Muscle of leg (tissue), 11 donors: ENCODE data around the gene USP36. TPM values are rescaled to one million over a fixed set of nuclear protein-coding genes. Genes with fewer than 3 reads are reported as not detected.

Experiments
- DNase-seq: peaks from one replicate; pipeline ENCODE4 v3.0.0; 2013
- H3K27ac ChIP-seq: one replicate; pipeline ENCODE4 v1.5.1; 2013; ENCODE audit warnings: mild to moderate bottlenecking, low read length, control low read depth
- H3K27me3 ChIP-seq: one replicate; pipeline ENCODE4 v1.6.1; 2013; ENCODE audit warnings: low read length; ENCODE audit not compliant: control insufficient read depth, insufficient read depth
- H3K36me3 ChIP-seq: one replicate; pipeline ENCODE4 v1.6.1; 2013; ENCODE audit warnings: low read length; ENCODE audit not compliant: control insufficient read depth, insufficient read depth
- H3K4me1 ChIP-seq: one replicate; pipeline ENCODE4 v1.6.1; 2013; ENCODE audit warnings: low read length; ENCODE audit not compliant: control insufficient read depth, insufficient read depth
- H3K4me3 ChIP-seq: one replicate; pipeline ENCODE4 v1.5.1; 2013; ENCODE audit warnings: low read length, control low read depth
- H3K9me3 ChIP-seq: replicated peaks from 2 replicates; pipeline ENCODE4 v1.6.1; 2013; ENCODE audit warnings: low read depth, low read length; ENCODE audit not compliant: control insufficient read depth
- WGBS: methylation state at CpG from one replicate; pipeline ENCODE4 v1.1.5; 2013; ENCODE audit warnings: missing lambda C conversion rate; ENCODE audit not compliant: insufficient coverage; 5-methylcytosine and 5-hydroxymethylcytosine counted together
- polyA plus RNA-seq, 8 donors: library from polyadenylated mRNA; unstranded; fragments of 120-200 nt; gene quantifications; one replicate each; pipeline versions ENCODE4 v1.2.1 to v1.2.3, GENCODE V29; 2013; ENCODE audit warnings: inconsistent platforms in 1 of 8, low replicate concordance in 1 of 8; ENCODE audit not compliant: insufficient read length in 8 of 8, insufficient read depth in 1 of 8
- total RNA-seq: library from RNA; stranded (reverse); fragments of 120-200 nt; gene quantifications from one replicate; pipeline ENCODE4 v1.2.4, GENCODE V29; 2013

Gene USP36
- total and polyA plus RNA-seq, 9 donors, result 17.8 to 36.8 (median 29.8) TPM

- no peaks in the 10 kb centered on the region for H3K27me3 ChIP-seq
- H3K4me3 ChIP-seq, result no peak overlapping the region
- H3K36me3 ChIP-seq, result peaks cover 80% of the 10 kb centered on the region
- H3K27ac ChIP-seq, result no peak overlapping the region
- no peak for DNase-seq
- no peaks in the 10 kb centered on the region for H3K9me3 ChIP-seq
- peaks cover 3% of the 10 kb centered on the region for H3K4me1 ChIP-seq
- WGBS, result 89% methylated on average over 9 of the region's 14 CpGs
These were observed 12.0 kb downstream of the USP36 start for GRCh38 chr17:78828470-78829185.

GRCh38 chr17:78826836-78827509 is 13.6 kb downstream of the USP36 start:
- Histone ChIP-seq H3K9me3 (no peaks in the 10 kb centered on the region), H3K4me3 (no peak overlapping the region), H3K4me1 (peaks cover 3% of the 10 kb centered on the region), H3K36me3 (peaks cover 82% of the 10 kb centered on the region), H3K27ac (no peak overlapping the region), H3K27me3 (no peaks in the 10 kb centered on the region)
- DNase-seq, result peak; percentile 68
- 83% methylated on average over 17 of the region's 21 CpGs for WGBS

GRCh38 chr17:78826421-78826820 is 14.2 kb downstream of the USP36 start:
- Histone ChIP-seq H3K27ac (no peak overlapping the region), H3K4me3 (no peak overlapping the region), H3K4me1 (peaks cover 3% of the 10 kb centered on the region), H3K27me3 (no peaks in the 10 kb centered on the region), H3K36me3 (peaks cover 83% of the 10 kb centered on the region), H3K9me3 (no peaks in the 10 kb centered on the region)
- 90% methylated on average over 2 of the region's 5 CpGs for WGBS
- DNase-seq, result no peak

GRCh38 chr17:78825696-78826095 is 14.9 kb downstream of the USP36 start:
- H3K9me3 ChIP-seq, result no peaks in the 10 kb centered on the region
- WGBS, result 96% methylated on average over 6 of the region's 6 CpGs
- H3K4me1 ChIP-seq, result peaks cover 3% of the 10 kb centered on the region
- no peak for DNase-seq
- H3K27me3 ChIP-seq, result no peaks in the 10 kb centered on the region
- no peak overlapping the region for H3K4me3 ChIP-seq
- H3K27ac ChIP-seq, result no peak overlapping the region
- H3K36me3 ChIP-seq, result peaks cover 85% of the 10 kb centered on the region

- Histone ChIP-seq H3K27me3 (no peaks in the 10 kb centered on the region), H3K4me3 (no peak overlapping the region), H3K9me3 (no peaks in the 10 kb centered on the region), H3K4me1 (peaks cover 5% of the 10 kb centered on the region), H3K36me3 (peaks cover 87% of the 10 kb centered on the region), H3K27ac (no peak overlapping the region)
- DNase-seq, result no peak
- WGBS, result 85% methylated on average over 5 of the region's 7 CpGs
These were observed 16.4 kb downstream of the USP36 start for GRCh38 chr17:78824240-78824639.

GRCh38 chr17:78823282-78824046 is 17.1 kb downstream of the USP36 start:
- H3K9me3 ChIP-seq, result no peaks in the 10 kb centered on the region
- H3K27me3 ChIP-seq, result no peaks in the 10 kb centered on the region
- H3K27ac ChIP-seq, result no peak overlapping the region
- WGBS, result 91% methylated on average over 6 of the region's 14 CpGs
- no peak for DNase-seq
- no peak overlapping the region for H3K4me3 ChIP-seq
- H3K36me3 ChIP-seq, result peaks cover 86% of the 10 kb centered on the region
- H3K4me1 ChIP-seq, result peaks cover 5% of the 10 kb centered on the region

GRCh38 chr17:78822552-78822951 is 18.1 kb downstream of the USP36 start:
- H3K27me3 ChIP-seq, result no peaks in the 10 kb centered on the region
- WGBS, result 91% methylated on average over 14 of the region's 14 CpGs
- no peak for DNase-seq

GRCh38 chr17:78821961-78822360 is 18.7 kb downstream of the USP36 start:
- Histone ChIP-seq H3K36me3 (peaks cover 89% of the 10 kb centered on the region), H3K9me3 (no peaks in the 10 kb centered on the region), H3K27me3 (no peaks in the 10 kb centered on the region), H3K4me1 (peaks cover 8% of the 10 kb centered on the region), H3K27ac (no peak overlapping the region), H3K4me3 (no peak overlapping the region)
- no peak for DNase-seq
- WGBS, result 83% methylated on average over 5 of the region's 8 CpGs

More at GRCh38 chr17:78822552-78822951, 18.1 kb downstream of the USP36 start:
- Histone ChIP-seq H3K36me3 (peaks cover 88% of the 10 kb centered on the region), H3K9me3 (no peaks in the 10 kb centered on the region), H3K4me1 (peaks cover 9% of the 10 kb centered on the region), H3K4me3 (no peak overlapping the region), H3K27ac (no peak overlapping the region)

- Histone ChIP-seq H3K36me3 (peaks cover 90% of the 10 kb centered on the region), H3K4me3 (no peak overlapping the region), H3K9me3 (no peaks in the 10 kb centered on the region), H3K27ac (no peak overlapping the region), H3K4me1 (peaks cover 6% of the 10 kb centered on the region), H3K27me3 (no peaks in the 10 kb centered on the region)
- WGBS, result 90% methylated on average over 11 of the region's 13 CpGs
- no peak for DNase-seq
These were observed 19.8 kb downstream of the USP36 start for GRCh38 chr17:78820841-78821240.
